Stimulated activated CD8-positive, alpha-beta memory T cell treated with anti-CD3 and anti-CD28 coated beads, Interleukin-4, amount 100 ng/mL, for 4 hours (primary cell): ENCODE measurements around the gene OR56B4.
"Not testable (repeated sequence)": the region's sequence is repeated elsewhere in the genome, so short reads cannot be mapped to it uniquely, and the experiment has no call there.

ENCODE experiments used
- DNase-seq, 2 donors: peaks; one replicate each; pipeline ENCODE4 v3.0.0-alpha.2; 2020; ENCODE audit warnings: low read depth in 2 of 2, low spot score in 1 of 2

The OR56B4 gene

GRCh38 chr11:6143737-6144136, 36.3 kb downstream of the OR56B4 start:
- not testable (repeated sequence) for DNase-seq

- no peak for DNase-seq
Observed at GRCh38 chr11:6151117-6151516, 43.6 kb downstream of the OR56B4 start.

GRCh38 chr11:6152126-6152525, 44.6 kb downstream of the OR56B4 start:
- DNase-seq, result no peak

GRCh38 chr11:6156628-6157359, 49.3 kb downstream of the OR56B4 start:
- DNase-seq, result no peak
